Testis (tissue), 2 donors: Measurements from ENCODE around the gene CAPN12.
"Not testable (repeated sequence)": the region's sequence is repeated elsewhere in the genome, so short reads cannot be mapped to it uniquely, and the experiment has no call there.

ENCODE experiments used
- CTCF ChIP-seq, 3 experiments: fragments of 450-650 bp in 2 of 3; fragments of 200-600 bp in 1 of 3; sonication (generic) in 1 of 3; IDR thresholded peaks; one replicate each; pipeline ENCODE4 v1.5.1; 2016 to 2019; ENCODE audit warnings: antibody characterized with exemption in 3 of 3, mild to moderate bottlenecking in 2 of 3, moderate library complexity in 1 of 3
- POLR2A ChIP-seq: fragments of 450-650 bp; IDR thresholded peaks from one replicate; pipeline ENCODE4 v1.6.1; 2017; ENCODE audit warnings: antibody characterized with exemption, mild to moderate bottlenecking, moderate library complexity

GRCh38 chr19:38761884-38762389 lies 17.7 kb upstream of the CAPN12 start:
- TF ChIP-seq CTCF (IDR thresholded peaks at IDR 0.05); POLR2A: not testable (repeated sequence)
